ENCODE measurements around the gene RBP3.

The RBP3 gene

GRCh38 chr10:47316131-47316530 is 32.0 kb upstream of the RBP3 start:
- ChIA-PET CTCF (interaction anchor here (1.5 to 7.0 kb wide), 4 partner anchors 10 to 290 kb away, joined by 4 to 125 read pairs (median 36); no protein-coding TSS in a partner anchor), POLR2A (no interaction called here)
- no peak for TF ChIP-seq CTCF (IDR thresholded peaks at IDR 0.05; ENCODE audit: control extremely low read depth, extremely low read depth, low read depth, missing control alignments)
- DNase-seq (ENCODE audit: extremely low spot score): no peak

GRCh38 chr10:47317251-47317650 is 30.9 kb upstream of the RBP3 start:
- ChIA-PET CTCF (no interaction called here), POLR2A (no interaction called here)
- DNase-seq (ENCODE audit: extremely low spot score): no peak
- no peak for TF ChIP-seq CTCF (IDR thresholded peaks at IDR 0.05; ENCODE audit: control extremely low read depth, extremely low read depth, low read depth, missing control alignments)

GRCh38 chr10:47318706-47319105 is 29.5 kb upstream of the RBP3 start:
- ChIA-PET POLR2A (no interaction called here), CTCF (interaction anchor here (3.1 kb wide), 1 partner anchor 271 kb away, joined by 9 read pairs; no protein-coding TSS in a partner anchor)
- no peak for DNase-seq (ENCODE audit: extremely low spot score)
- no peak for TF ChIP-seq CTCF (IDR thresholded peaks at IDR 0.05; ENCODE audit: control extremely low read depth, extremely low read depth, low read depth, missing control alignments)

GRCh38 chr10:47319784-47320183 is 28.4 kb upstream of the RBP3 start:
- ChIA-PET CTCF (interaction anchor here (1.4 to 3.1 kb wide), 2 partner anchors 272 to 291 kb away, joined by 3 to 9 read pairs; no protein-coding TSS in a partner anchor), POLR2A (no interaction called here)
- DNase-seq (ENCODE audit: extremely low spot score): no peak
- no peak for TF ChIP-seq CTCF (IDR thresholded peaks at IDR 0.05; ENCODE audit: control extremely low read depth, extremely low read depth, low read depth, missing control alignments)

GRCh38 chr10:47320812-47321211 is 27.4 kb upstream of the RBP3 start:
- no peak for TF ChIP-seq CTCF (IDR thresholded peaks at IDR 0.05; ENCODE audit: control extremely low read depth, extremely low read depth, low read depth, missing control alignments)

GRCh38 chr10:47321521-47322195 is 26.5 kb upstream of the RBP3 start:
- ChIA-PET POLR2A (no interaction called here), CTCF (interaction anchor here (2.0 to 3.1 kb wide), 2 partner anchors 9 to 274 kb away, joined by 9 read pairs; no protein-coding TSS in a partner anchor)
- DNase-seq (ENCODE audit: extremely low spot score): no peak
- TF ChIP-seq CTCF (IDR thresholded peaks at IDR 0.05; ENCODE audit: control extremely low read depth, extremely low read depth, low read depth, missing control alignments): no peak

More at GRCh38 chr10:47320812-47321211, 27.4 kb upstream of the RBP3 start:
- CTCF ChIA-PET: interaction anchor here (1.2 to 3.1 kb wide), 4 partner anchors 8 to 296 kb away, joined by 3 to 9 read pairs (median 6); no protein-coding TSS in a partner anchor
- no peak for DNase-seq (ENCODE audit: extremely low spot score)
- POLR2A ChIA-PET: no interaction called here
